COLO668 (cell line): ENCODE data around the gene CLIC5.

Experiments used
- DNase-seq: peaks from one replicate; lab custom pipeline; 2025; ENCODE audit not compliant: unreplicated experiment; lab: John Stamatoyannopoulos, UW

Gene CLIC5

GRCh38 chr6:46036911-46037310 is 21.3 kb upstream of the CLIC5 start:
- DNase-seq: no peak

- DNase-seq: no peak
Observed at GRCh38 chr6:46035242-46035641, 19.6 kb upstream of the CLIC5 start.

GRCh38 chr6:46032110-46032998 is 16.7 kb upstream of the CLIC5 start:
- no peak for DNase-seq

GRCh38 chr6:46029602-46030001 is 13.9 kb upstream of the CLIC5 start:
- no peak for DNase-seq

- DNase-seq: no peak
Observed at GRCh38 chr6:46026307-46026706, 10.6 kb upstream of the CLIC5 start.

GRCh38 chr6:46025573-46025972 is 9.9 kb upstream of the CLIC5 start:
- no peak for DNase-seq

GRCh38 chr6:46024124-46024769 is 8.6 kb upstream of the CLIC5 start:
- DNase-seq: no peak

GRCh38 chr6:46023216-46023915 is 7.7 kb upstream of the CLIC5 start:
- no peak for DNase-seq

- DNase-seq: no peak
Observed at GRCh38 chr6:46022106-46022948, 6.7 kb upstream of the CLIC5 start.

- no peak for DNase-seq
Observed at GRCh38 chr6:46017726-46018125, 2.1 kb upstream of the CLIC5 start.

- no peak for DNase-seq
Observed at GRCh38 chr6:46016063-46016608, 476 bp upstream of the CLIC5 start.

- DNase-seq: peak; percentile 18
Observed at GRCh38 chr6:46014511-46015118, 1.0 kb downstream of the CLIC5 start.

- no peak for DNase-seq
Observed at GRCh38 chr6:46014046-46014445, 1.6 kb downstream of the CLIC5 start.

GRCh38 chr6:46013639-46014038 is 2.0 kb downstream of the CLIC5 start:
- DNase-seq: no peak

GRCh38 chr6:46012834-46013233 is 2.8 kb downstream of the CLIC5 start:
- DNase-seq: no peak

- DNase-seq: no peak
Observed at GRCh38 chr6:46011188-46012085, 4.2 kb downstream of the CLIC5 start.

- DNase-seq: no peak
Observed at GRCh38 chr6:46010771-46011170, 4.9 kb downstream of the CLIC5 start.

GRCh38 chr6:46010270-46010669 is 5.4 kb downstream of the CLIC5 start:
- DNase-seq: no peak

GRCh38 chr6:46002264-46002663 is 13.4 kb downstream of the CLIC5 start:
- DNase-seq: no peak
